ENCODE data around the gene SNED1.

- TF ChIP-seq CTCF (IDR thresholded peaks at IDR 0.05 in 4 of 5, conservative IDR thresholded peaks at IDR 0.05 in 1 of 5), result no peak
- no peak for TF ChIP-seq POLR2A (IDR thresholded peaks at IDR 0.05)
Observed at GRCh38 chr2:240986787-240987411, 11.5 kb upstream of the SNED1 start.

All from gastrocnemius medialis (tissue), 4 donors.